ENCODE results near the gene PPP4R3A. TPM values are rescaled to one million over a fixed set of nuclear protein-coding genes. Genes with fewer than 3 reads are reported as not detected.
A peak's percentile ranks its signal among the peaks of the same experiment; 100 is the strongest.

PPP4R3A gene
- total RNA-seq, 1 donor from 2014 or later, result 98.9 TPM

GRCh38 chr14:91419044-91419397 is 91.1 kb downstream of the PPP4R3A start:
- H3K27ac ChIP-seq, result no peak overlapping the region
- peaks cover 27% of the 10 kb centered on the region for H3F3A ChIP-seq (ENCODE audit: low read depth)
- Mint-ChIP-seq H3K9me3 (no peaks in the 10 kb centered on the region), H3K27me3 (ENCODE audit: insufficient read depth, low read depth) (peaks cover 12% of the 10 kb centered on the region), H3K4me3 (peak overlapping the region; percentile 78), H3K4me1 (peaks cover 37% of the 10 kb centered on the region), H3K27ac (peak overlapping the region; percentile 71), H3K36me3 (peaks cover 6% of the 10 kb centered on the region)
- no peaks in the 10 kb centered on the region for H3K36me3 ChIP-seq
- peaks cover 26% of the 10 kb centered on the region for H3K4me1 ChIP-seq
- peaks cover 7% of the 10 kb centered on the region for H3K27me3 ChIP-seq
- no peak overlapping the region for H2AFZ ChIP-seq (replicated peaks)
- no peak for TF ChIP-seq CTCF (IDR thresholded peaks at IDR 0.05)
- TF ChIP-seq EZH2phosphoT487 (IDR thresholded peaks at IDR 0.05), result no peak
- H3K9ac ChIP-seq, result no peak overlapping the region
- DNase-seq (ENCODE audit: low spot score), result no peak
- H3K4me2 ChIP-seq, result no peak overlapping the region
- no peaks in the 10 kb centered on the region for H3K9me3 ChIP-seq (ENCODE audit: low read depth)
- H3K4me3 ChIP-seq, result no peak overlapping the region
- peaks cover 26% of the 10 kb centered on the region for H4K20me1 ChIP-seq (ENCODE audit: low read depth)
- H3K79me2 ChIP-seq (ENCODE audit: low read depth), result peaks cover 31% of the 10 kb centered on the region

- Histone ChIP-seq H3K27me3 (peaks cover 7% of the 10 kb centered on the region), H3K9ac (no peak overlapping the region), H3K36me3 (no peaks in the 10 kb centered on the region), H3K4me1 (peaks cover 31% of the 10 kb centered on the region), H3K4me2 (peak overlapping the region; percentile 66), H3F3A (ENCODE audit: low read depth) (peaks cover 31% of the 10 kb centered on the region), H3K27ac (no peak overlapping the region), H3K79me2 (ENCODE audit: low read depth) (peaks cover 36% of the 10 kb centered on the region), H3K4me3 (peak overlapping the region; percentile 69), H4K20me1 (ENCODE audit: low read depth) (peaks cover 32% of the 10 kb centered on the region), H3K9me3 (ENCODE audit: low read depth) (no peaks in the 10 kb centered on the region), H2AFZ (replicated peaks) (peak overlapping the region; percentile 45)
- peaks cover 10% of the 10 kb centered on the region for H3K36me3 Mint-ChIP-seq
- TF ChIP-seq EZH2 (IDR thresholded peaks at IDR 0.05) (peak; percentile 45), CTCF (IDR thresholded peaks at IDR 0.05) (peak; percentile 89), EZH2phosphoT487 (IDR thresholded peaks at IDR 0.05) (no peak)
- peak overlapping the region; percentile 71 for H3K27ac Mint-ChIP-seq
- H3K4me3 Mint-ChIP-seq, result peak overlapping the region; percentile 78
- no peaks in the 10 kb centered on the region for H3K9me3 Mint-ChIP-seq
- DNase-seq (ENCODE audit: low spot score), result peak; percentile 70
- H3K27me3 Mint-ChIP-seq (ENCODE audit: insufficient read depth, low read depth), result peaks cover 12% of the 10 kb centered on the region
- H3K4me1 Mint-ChIP-seq, result peaks cover 40% of the 10 kb centered on the region
Measured at GRCh38 chr14:91418387-91419043, 91.6 kb downstream of the PPP4R3A start.

DNA sequence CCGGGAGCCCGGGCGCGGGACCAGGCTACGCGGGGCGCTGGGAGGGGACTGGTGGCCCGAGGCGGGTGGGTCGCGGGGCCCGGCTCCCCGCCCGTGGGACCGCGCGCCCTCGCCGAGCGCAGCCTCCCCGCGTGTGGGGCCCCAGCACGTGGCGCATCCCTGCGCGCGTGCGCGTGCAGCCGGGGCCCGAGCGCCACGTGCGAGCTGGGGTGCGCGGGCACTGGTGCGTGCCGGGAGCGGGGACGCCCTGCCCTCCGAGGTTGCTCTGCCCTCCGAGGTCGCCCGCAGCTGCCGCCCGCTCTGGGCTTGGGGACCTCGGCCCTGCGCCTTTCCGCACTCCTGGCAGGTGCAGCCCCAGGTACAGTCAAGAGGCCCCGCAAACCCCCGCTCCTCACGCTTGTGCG is 92.1 kb downstream of the PPP4R3A start:
- Mint-ChIP-seq H3K27me3 (ENCODE audit: insufficient read depth, low read depth) (peaks cover 12% of the 10 kb centered on the region), H3K4me3 (peak overlapping the region; percentile 78), H3K27ac (no peak overlapping the region), H3K36me3 (peaks cover 12% of the 10 kb centered on the region), H3K4me1 (peaks cover 45% of the 10 kb centered on the region), H3K9me3 (no peaks in the 10 kb centered on the region)
- DNase-seq (ENCODE audit: low spot score), result peak; percentile 82
- H3K36me3 ChIP-seq, result no peaks in the 10 kb centered on the region
- H3K79me2 ChIP-seq (ENCODE audit: low read depth), result peaks cover 41% of the 10 kb centered on the region
- peaks cover 7% of the 10 kb centered on the region for H3K27me3 ChIP-seq
- H3K4me2 ChIP-seq, result peak overlapping the region; percentile 66
- H3K4me3 ChIP-seq, result peak overlapping the region; percentile 69
- no peak for TF ChIP-seq EZH2phosphoT487 (IDR thresholded peaks at IDR 0.05)
- TF ChIP-seq CTCF (IDR thresholded peaks at IDR 0.05), result no peak
- no peak for TF ChIP-seq EZH2 (IDR thresholded peaks at IDR 0.05)
- H3K4me1 ChIP-seq, result peaks cover 36% of the 10 kb centered on the region
- no peak overlapping the region for H3K9ac ChIP-seq
- no peak overlapping the region for H3K27ac ChIP-seq
- H3F3A ChIP-seq (ENCODE audit: low read depth), result peaks cover 36% of the 10 kb centered on the region
- peaks cover 37% of the 10 kb centered on the region for H4K20me1 ChIP-seq (ENCODE audit: low read depth)
- H2AFZ ChIP-seq (replicated peaks), result peak overlapping the region; percentile 45
- no peaks in the 10 kb centered on the region for H3K9me3 ChIP-seq (ENCODE audit: low read depth)

Measured in neural progenitor cell (in vitro differentiated cells).